HG03280 (cell line): Measurements from ENCODE around the gene PRLR.
A peak's percentile ranks its signal among the peaks of the same experiment; 100 is the strongest.

Experiments used
- ATAC-seq: cut with Tn5 transposase; IDR thresholded peaks from one replicate; pipeline ENCODE4 v1.9.1; 2021; ENCODE audit warnings: mild to moderate bottlenecking, moderate library complexity; ENCODE audit not compliant: unreplicated experiment

PRLR gene

DNA sequence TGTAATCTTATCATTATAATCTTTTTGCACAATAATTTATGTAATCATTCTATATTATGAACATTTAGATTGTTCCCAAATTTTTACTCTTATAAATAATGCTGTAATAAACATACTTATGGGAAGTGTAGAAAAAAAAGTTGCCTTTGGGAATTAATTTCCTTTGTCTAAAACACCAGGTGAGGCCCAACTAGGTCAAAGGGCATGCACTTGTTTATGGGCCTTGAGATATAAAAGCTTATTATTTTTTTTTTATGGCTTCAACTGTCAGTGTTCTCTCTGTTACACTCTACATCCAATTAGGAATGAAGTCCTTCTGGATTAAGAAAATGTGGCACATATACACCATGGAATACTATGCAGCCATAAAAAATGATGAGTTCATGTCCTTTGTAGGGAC is 6.5 kb upstream of the PRLR start:
- no peak for ATAC-seq

GRCh38 chr5:35233601-35234000 is 3.3 kb upstream of the PRLR start:
- ATAC-seq: no peak

GRCh38 chr5:35233121-35233520 is 2.8 kb upstream of the PRLR start:
- no peak for ATAC-seq

DNA sequence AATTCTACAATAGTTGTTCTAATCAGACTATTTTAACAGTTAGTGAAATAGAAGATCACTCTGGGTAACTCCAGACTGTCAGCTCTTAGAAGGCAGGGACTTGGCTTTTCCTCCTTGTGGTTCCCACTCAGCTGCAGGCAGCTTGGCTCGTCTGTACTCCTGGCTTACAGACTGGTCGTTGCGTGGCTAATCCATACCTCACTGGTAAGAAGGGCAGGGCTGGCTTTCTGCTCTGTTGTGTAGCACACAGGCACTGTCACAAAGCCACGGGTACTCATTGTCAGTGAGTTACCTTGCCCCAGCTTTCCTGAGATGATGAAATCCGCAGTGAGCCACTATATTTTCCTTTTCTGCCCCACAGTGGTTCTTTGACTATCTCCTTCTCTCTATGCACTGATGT is 1.8 kb upstream of the PRLR start:
- no peak for ATAC-seq

- peak; percentile 50 for ATAC-seq
Measured at GRCh38 chr5:35229076-35230037, 930 bp downstream of the PRLR start.

DNA sequence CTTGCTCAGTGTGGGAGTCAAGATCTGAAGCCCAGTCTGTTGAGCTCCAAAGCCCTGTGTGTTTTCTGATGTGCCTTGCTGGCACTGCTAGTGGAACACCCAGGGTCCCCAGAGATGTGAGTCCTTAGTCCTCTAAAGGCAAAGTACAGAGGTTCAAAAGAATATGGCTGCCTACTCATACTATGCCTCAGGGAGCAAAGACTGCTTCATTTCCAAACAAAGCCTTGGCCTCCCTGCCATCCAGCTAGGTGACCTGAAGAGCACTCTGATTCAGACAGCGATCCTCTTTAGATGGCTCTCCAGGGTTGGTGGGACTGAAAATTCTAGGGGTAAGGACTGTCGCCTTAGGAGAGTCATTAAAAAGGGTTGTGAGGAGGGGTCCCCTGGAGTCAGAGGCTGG is 2.0 kb downstream of the PRLR start:
- ATAC-seq: no peak

DNA sequence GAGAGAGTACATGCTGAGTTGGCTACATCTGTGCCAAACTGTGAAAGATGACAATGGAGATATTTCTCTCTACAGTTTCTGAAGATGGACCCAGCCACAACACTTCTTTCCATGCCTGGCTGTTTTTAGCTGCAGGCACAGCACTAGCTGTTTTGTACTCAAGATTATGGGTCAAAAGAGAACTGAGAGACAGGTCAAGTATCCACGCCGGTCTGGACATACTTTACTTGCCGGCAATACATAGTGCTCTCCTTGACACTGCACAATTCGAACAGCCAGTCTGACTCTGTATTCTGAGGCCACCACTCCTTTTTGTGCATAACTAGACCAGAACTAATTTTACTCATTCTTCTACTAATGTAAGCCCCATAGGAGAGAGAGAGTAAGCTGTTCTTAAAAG is 2.6 kb downstream of the PRLR start:
- ATAC-seq: no peak

DNA sequence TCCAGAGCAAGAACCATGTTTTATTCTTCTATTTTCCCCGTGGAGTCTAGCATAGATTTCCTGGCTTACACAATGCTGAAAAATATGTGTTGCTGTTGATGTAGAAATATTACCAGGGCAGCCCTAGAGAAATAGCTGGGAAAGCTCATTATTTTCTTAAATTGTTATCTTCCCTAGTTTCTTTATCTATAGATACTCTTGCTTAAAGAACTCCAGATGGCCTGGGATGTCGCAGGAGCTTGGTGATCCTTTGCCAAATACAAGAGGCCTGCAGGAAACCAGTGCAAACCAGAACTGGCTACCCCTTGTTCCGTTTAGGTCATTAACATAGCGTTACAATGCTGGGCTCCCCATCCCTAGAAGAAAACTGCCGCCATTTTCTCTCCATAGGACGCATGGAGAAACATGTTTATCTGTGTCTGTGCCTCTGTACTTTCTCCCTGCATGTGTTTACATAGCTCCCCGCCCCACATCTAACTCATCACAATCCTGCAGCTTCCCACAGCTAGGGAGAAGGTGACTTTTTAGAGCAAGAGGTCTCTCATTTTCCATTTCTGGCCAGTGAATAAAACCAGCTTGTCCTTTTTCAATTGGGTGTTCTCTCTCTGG is 6.4 kb downstream of the PRLR start:
- no peak for ATAC-seq

- no peak for ATAC-seq
Measured at GRCh38 chr5:35220967-35221366, 9.3 kb downstream of the PRLR start.

GRCh38 chr5:35218981-35219380 is 11.3 kb downstream of the PRLR start:
- no peak for ATAC-seq

- ATAC-seq: no peak
Measured at GRCh38 chr5:35214051-35214450, 16.2 kb downstream of the PRLR start.

GRCh38 chr5:35213608-35214007 is 16.7 kb downstream of the PRLR start:
- no peak for ATAC-seq

- peak; percentile 51 for ATAC-seq
Measured at GRCh38 chr5:35212122-35212982, 17.9 kb downstream of the PRLR start.

DNA sequence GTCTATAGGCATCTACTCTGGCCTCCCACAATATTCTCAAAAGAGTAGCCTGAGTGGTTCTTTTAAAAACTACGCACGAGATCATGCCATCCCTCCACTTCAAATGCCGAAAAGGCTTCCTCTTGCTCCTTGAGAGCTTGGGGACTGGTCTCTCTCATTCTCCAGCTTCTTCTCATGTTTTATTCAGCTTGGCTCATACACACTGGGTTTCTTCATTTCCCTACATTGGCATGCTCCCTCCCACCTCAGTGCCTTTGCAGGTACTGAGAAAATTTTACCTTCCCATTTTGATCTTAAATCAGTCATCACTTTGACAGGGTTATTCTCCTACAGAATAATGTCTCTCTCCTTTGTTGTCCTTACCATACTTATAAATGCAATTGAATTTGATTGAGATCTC is 20.4 kb downstream of the PRLR start:
- ATAC-seq: no peak

DNA sequence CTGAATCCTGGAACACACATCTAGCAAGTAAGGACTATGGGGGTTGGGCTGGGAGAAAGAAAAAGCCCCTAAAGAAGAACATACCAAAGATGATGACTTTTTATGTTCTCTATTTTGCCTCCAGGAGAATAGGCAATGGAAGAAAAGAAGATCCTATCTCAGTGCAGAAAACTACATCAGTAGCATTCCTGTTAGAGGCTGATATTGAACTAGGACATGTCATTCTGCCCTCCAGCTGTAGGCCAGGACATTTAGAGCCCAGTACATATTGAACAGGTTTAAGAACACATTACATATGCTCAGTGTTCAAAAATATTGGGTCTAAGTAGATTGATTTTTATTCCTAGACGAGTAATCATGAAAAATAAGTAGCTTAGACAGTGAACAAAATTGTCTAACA is 24.7 kb downstream of the PRLR start:
- no peak for ATAC-seq

DNA sequence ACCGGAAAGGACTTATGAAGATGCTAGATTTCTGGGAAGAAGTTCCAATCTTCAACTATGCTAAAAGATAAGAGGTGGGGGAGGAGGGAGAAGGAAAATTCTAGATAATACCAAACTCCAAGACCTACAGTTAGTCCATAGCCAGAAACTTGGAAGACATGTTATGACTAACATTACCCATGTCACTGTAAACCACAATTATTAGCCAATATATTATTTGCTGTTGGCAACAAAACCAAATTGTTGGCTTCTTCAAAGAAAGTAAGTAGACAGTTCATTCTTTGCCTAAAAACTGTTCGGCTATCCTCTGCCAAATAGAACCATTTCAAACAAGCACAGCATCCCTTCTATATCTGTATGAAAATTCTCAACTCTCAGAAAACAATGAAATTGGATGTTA is 25.1 kb downstream of the PRLR start:
- ATAC-seq: no peak

DNA sequence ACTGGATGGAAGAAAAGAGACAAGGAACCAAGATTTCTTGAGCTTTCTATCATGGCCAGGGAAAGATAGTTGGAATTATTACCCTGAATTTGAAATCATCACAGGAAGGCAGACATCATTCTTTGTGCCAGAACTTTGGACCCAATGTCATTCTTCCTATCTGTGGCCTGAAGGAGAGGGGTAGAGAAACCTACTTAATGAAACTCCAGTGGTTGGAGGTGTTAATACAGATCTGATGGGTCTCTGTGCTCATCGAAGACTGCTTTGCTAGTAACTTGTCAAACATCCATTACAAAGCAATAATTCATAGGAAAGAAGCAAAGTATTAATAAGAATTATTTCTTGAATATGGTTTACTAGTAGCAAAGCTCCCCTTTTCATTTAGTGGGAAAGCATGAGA is 26.9 kb downstream of the PRLR start:
- no peak for ATAC-seq

DNA sequence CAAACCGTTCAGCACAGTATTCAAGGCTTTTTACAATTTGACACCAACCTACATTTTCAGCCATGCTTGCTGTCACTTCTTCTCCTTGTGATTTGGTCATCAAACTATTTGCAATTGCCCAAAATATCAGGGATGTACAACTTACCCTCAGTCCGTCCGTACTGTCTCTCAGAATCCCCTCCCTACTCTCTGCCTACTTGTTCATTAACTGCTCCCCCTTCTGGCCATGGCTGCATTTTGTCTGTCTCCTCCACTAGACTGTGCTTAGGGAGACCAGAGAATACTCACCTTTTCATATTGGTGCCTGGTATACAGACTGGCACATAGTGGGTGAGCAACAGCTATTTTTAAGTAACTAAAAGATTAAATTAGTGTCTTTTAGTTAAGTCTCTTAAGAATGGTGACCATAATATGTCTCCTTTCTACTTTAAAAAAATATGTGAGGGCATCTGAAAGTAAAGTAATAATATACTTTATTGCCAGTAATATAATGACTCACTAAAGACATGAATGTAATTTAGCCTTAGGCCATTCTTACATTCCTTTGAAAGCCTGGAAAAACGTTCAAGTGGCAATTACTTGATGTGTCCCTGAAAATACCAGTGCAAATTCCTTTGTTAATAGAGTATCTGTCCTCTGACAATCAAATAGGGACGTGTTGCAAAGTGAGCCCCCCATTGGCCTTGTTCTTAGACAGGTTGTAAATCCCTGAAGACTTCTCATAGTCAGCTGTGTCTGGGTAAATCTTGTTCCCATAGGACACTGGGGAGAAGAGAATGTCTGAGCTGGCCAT is 27.8 kb downstream of the PRLR start:
- peak; percentile 55 for ATAC-seq

GRCh38 chr5:35201291-35201690 is 29.0 kb downstream of the PRLR start:
- ATAC-seq: no peak

GRCh38 chr5:35199886-35200285 is 30.4 kb downstream of the PRLR start:
- no peak for ATAC-seq

DNA sequence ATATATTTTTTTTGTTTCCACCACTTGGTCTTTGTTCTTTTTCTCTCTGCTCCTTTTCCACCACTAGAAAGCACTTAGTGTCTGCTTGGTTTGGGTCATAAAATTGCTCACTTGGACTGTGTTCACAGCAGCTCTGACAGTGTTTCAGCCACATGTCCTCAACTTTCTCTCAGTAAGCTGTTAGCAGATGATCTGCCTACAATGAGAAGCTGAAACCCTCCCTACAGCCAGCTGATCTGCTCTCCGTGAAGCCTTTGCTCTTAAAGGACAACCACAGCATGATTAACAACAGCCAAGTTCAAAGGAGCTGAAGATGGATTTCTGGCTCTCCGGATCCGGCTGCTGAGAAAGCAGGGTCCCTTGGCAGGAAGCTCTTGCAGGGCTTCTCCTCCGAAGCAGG is 31.6 kb downstream of the PRLR start:
- ATAC-seq: no peak
